PFSK-1 (cell line): Measurements from ENCODE around the gene ATP7A.

ENCODE experiments used
- FOXP2 ChIP-seq: optimal IDR thresholded peaks from 2 replicates; pipeline ENCODE3; 2011; ENCODE audit warnings: borderline replicate concordance, control low read depth, inconsistent platforms; ENCODE audit not compliant: insufficient read depth; ENCODE audit errors: extremely low read length, extremely low read depth
- POLR2AphosphoS5 ChIP-seq: IDR thresholded peaks from 2 replicates; pipeline ENCODE4 v1.6.1; 2012; ENCODE audit warnings: low read depth, mild to moderate bottlenecking, control low read depth, low read length, moderate library complexity
- SIN3A ChIP-seq: IDR thresholded peaks from 2 replicates; pipeline ENCODE4 v1.6.1; 2012; ENCODE audit warnings: mild to moderate bottlenecking, low read length, moderate library complexity, borderline replicate concordance; ENCODE audit not compliant: insufficient read depth
- TAF1 ChIP-seq: IDR thresholded peaks from 2 replicates; pipeline ENCODE4 v1.6.1; 2012; ENCODE audit warnings: low read length, control low read depth, borderline replicate concordance; ENCODE audit not compliant: insufficient read depth
- TF ChIP-seq, protein P1 (sequence below), 2 experiments: IDR thresholded peaks; 2 replicates each; pipeline versions ENCODE4 v1.6.1 to v1.8.0; 2011 to 2012; ENCODE audit warnings: low read depth in 2 of 2, low read length in 2 of 2, control low read depth in 1 of 2, inconsistent platforms in 1 of 2, mild to moderate bottlenecking in 1 of 2, moderate library complexity in 1 of 2; ENCODE audit not compliant: insufficient read depth in 1 of 2

ATP7A gene

DNA sequence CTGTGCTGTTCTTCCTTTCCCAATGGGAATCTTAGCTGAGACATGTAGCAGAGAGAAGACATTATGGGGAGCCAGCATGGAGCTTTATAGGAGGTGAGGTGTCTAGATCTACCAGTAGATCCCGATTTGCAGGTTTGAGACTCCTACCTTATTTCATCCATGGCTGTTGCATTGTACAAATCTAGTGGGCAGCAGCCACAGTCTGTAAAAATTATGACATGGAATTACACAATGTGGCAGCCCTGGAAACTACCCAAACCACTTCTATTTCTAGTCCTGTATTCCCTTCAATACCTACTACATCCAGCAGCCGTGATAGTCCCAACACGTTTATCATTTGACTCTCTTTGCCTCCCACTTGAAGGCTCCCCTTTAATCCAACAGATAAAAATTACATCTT is 8.1 kb downstream of the ATP7A start:
- TF ChIP-seq FOXP2 = no peak
- no peak for TF ChIP-seq TAF1
- no peak for TF ChIP-seq SIN3A
- TF ChIP-seq, protein P1, sequence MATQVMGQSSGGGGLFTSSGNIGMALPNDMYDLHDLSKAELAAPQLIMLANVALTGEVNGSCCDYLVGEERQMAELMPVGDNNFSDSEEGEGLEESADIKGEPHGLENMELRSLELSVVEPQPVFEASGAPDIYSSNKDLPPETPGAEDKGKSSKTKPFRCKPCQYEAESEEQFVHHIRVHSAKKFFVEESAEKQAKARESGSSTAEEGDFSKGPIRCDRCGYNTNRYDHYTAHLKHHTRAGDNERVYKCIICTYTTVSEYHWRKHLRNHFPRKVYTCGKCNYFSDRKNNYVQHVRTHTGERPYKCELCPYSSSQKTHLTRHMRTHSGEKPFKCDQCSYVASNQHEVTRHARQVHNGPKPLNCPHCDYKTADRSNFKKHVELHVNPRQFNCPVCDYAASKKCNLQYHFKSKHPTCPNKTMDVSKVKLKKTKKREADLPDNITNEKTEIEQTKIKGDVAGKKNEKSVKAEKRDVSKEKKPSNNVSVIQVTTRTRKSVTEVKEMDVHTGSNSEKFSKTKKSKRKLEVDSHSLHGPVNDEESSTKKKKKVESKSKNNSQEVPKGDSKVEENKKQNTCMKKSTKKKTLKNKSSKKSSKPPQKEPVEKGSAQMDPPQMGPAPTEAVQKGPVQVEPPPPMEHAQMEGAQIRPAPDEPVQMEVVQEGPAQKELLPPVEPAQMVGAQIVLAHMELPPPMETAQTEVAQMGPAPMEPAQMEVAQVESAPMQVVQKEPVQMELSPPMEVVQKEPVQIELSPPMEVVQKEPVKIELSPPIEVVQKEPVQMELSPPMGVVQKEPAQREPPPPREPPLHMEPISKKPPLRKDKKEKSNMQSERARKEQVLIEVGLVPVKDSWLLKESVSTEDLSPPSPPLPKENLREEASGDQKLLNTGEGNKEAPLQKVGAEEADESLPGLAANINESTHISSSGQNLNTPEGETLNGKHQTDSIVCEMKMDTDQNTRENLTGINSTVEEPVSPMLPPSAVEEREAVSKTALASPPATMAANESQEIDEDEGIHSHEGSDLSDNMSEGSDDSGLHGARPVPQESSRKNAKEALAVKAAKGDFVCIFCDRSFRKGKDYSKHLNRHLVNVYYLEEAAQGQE (IDR thresholded peaks at IDR 0.05; ENCODE audit: insufficient read depth in 1 of 2, low read depth in 2 of 2, low read length in 2 of 2) = no peak
- no peak for TF ChIP-seq POLR2AphosphoS5

GRCh38 chrX:77922787-77923186 is 12.3 kb downstream of the ATP7A start:
- TF ChIP-seq, protein P1 (IDR thresholded peaks at IDR 0.05; ENCODE audit: insufficient read depth in 1 of 2, low read depth in 2 of 2, low read length in 2 of 2) = no peak
- TF ChIP-seq SIN3A (no peak), POLR2AphosphoS5 (no peak), FOXP2 (no peak), TAF1 (no peak)

- TF ChIP-seq FOXP2 (no peak), POLR2AphosphoS5 (no peak), SIN3A (no peak), TAF1 (no peak)
- TF ChIP-seq, protein P1 (IDR thresholded peaks at IDR 0.05; ENCODE audit: insufficient read depth in 1 of 2, low read depth in 2 of 2, low read length in 2 of 2) = no peak
Observed at GRCh38 chrX:77924320-77924859, 13.9 kb downstream of the ATP7A start.

GRCh38 chrX:77925764-77926163 is 15.3 kb downstream of the ATP7A start:
- TF ChIP-seq TAF1 (no peak), FOXP2 (no peak), POLR2AphosphoS5 (no peak), SIN3A (no peak)
- TF ChIP-seq, protein P1 (IDR thresholded peaks at IDR 0.05; ENCODE audit: insufficient read depth in 1 of 2, low read depth in 2 of 2, low read length in 2 of 2) = no peak

- TF ChIP-seq SIN3A (no peak), POLR2AphosphoS5 (no peak), FOXP2 (no peak), TAF1 (no peak)
- TF ChIP-seq, protein P1 (IDR thresholded peaks at IDR 0.05; ENCODE audit: insufficient read depth in 1 of 2, low read depth in 2 of 2, low read length in 2 of 2) = no peak
Observed at GRCh38 chrX:77930581-77930980, 20.1 kb downstream of the ATP7A start.
